Measurements from ENCODE around the gene SBF2.
"Not testable (repeated sequence)": the region's sequence is repeated elsewhere in the genome, so short reads cannot be mapped to it uniquely, and the experiment has no call there.

Gene SBF2

DNA sequence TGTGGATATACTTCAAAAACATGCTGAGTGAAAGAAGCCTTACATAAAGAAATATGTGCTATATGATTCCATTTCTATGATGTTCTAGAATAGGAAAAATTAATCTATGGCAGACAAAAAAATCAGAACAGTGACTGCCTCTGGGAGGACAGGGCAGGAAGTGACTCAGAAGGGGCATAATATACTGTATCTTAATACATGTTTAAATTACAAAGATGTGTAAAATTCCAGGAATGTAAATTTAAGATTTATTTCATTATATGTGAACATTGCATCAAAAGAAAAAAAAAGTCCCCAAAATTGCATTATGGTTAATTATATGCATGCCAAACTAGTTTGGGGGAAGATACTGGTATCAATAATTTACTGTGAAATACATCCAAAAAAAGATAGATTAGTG lies 32.2 kb downstream of the SBF2 start:
- DNase-seq, result no peak

DNA sequence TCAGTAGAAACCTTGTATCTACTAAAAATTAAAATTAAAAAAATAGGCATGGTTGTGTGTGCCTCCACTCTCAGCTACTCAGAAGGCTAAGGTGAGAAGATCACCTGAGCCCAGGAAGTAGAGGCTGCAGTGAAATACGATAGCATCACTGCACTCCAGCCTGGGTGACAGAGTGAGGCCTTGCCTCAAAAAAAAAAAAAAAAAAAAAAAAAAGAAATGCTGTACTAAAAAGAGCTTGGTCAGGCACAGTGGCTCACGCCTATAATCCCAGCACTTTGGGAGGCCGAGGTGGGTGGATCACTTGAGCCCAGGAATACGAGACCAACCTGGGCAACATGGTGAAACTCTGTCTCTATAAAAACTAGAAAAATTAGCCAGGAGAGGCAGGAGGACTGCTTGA lies 36.5 kb downstream of the SBF2 start:
- DNase-seq, result no peak

DNA sequence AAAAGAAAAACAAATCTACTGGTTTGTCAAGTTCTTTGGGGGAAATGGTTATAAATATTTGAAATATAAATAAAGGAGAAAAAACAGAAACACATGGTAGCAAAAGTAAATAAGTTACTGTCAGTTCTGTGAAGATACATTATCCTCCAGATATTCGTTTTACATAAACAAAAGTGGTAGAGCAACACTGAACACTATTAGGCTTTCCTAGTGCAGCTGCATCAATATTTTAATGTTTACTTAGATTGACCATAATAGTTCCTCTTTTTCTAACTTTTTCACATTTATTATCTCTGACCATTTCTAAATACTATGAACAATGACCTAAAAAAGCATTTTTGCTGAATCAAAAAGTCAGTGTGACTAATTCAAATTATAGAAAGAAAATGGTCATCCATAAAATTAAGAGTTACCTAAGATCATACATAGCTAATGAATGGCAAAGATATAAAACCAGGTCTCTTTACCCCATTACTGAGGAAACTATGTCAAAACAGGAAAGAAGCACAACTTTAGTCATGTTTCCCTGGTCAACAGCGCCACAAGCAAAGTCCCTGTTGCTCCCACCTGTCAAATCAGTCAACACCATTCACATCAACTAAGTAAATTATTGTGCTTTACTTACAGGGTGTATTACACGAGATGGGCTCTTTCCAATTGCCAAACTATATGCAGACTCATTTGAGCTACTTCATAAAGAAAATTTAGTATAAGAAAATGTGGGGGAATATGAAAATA lies 38.5 kb downstream of the SBF2 start:
- DNase-seq, result no peak

GRCh38 chr11:10249448-10250131 lies 44.4 kb downstream of the SBF2 start:
- not testable (repeated sequence) for DNase-seq

GRCh38 chr11:10247011-10247410 lies 47.0 kb downstream of the SBF2 start:
- no peak for DNase-seq

DNA sequence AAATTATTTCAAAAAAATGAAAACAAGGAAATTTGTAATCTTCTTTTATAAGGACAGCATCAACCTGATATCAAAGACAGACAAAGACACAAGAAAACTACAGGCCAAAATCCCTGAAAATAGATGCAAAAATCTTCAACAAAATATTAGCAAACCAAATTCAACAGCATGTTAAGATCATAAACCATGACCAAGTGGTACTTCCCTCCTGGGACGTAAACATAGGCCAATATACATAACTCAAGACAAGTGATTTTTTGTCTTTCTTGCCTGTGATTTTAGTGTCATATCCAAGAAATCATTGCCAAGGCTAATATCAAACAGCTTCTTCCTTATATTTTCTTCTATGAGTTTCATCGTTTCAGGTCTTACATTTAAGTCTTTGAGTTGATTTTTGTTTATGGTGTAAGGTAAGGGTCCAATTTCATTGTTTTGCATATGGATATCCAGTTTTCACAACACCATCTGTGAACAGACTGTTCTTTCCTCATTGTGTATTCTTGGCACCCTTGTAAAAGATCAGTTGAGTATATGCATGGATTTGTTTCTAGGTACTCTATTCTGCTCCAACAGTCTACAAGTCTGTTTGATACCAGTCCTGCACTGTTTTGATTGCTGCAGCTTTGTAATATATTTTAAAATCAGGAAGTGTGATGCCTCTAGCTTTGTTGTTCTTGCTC lies 50.0 kb downstream of the SBF2 start:
- no peak for DNase-seq

DNA sequence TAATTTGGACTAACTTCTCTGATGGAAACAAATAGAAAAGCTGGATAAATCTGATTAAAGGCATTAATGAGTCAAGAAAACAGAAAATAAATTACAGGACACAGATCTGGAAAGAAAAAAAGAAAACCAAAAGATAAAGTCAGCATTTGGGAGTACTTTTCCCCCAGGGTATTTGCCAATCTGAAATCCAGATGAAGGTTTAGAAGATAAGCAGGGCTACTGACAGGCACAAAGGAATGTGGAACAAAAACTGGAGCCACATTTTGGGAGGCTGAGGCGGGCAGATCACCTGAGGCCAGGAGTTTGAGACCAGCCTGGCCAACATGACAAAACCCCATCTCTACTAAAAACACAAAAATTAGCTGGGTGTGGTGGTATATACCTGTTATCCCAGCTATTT lies 57.2 kb downstream of the SBF2 start:
- no peak for DNase-seq

- no peak for DNase-seq
Observed at GRCh38 chr11:10233581-10233980, 60.4 kb downstream of the SBF2 start.

DNA sequence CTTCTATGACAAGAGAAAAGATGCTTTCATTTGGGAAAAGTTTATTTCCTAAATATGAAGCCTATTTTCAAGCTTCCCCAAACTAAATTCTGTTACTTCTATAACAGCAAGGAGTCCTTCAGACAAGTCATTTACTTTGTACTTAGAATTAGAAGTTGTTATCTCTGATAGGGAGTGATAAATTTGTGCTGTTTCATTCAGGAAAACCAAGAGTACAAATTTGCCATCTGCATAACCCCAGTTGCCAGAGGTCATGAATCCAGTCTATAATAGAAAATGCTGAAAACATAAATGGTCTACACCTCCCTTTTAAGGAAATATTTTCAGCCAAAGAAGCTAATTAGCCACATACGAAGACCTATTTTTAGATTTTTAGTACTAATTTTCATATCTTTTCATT lies 61.3 kb downstream of the SBF2 start:
- no peak for DNase-seq

DNA sequence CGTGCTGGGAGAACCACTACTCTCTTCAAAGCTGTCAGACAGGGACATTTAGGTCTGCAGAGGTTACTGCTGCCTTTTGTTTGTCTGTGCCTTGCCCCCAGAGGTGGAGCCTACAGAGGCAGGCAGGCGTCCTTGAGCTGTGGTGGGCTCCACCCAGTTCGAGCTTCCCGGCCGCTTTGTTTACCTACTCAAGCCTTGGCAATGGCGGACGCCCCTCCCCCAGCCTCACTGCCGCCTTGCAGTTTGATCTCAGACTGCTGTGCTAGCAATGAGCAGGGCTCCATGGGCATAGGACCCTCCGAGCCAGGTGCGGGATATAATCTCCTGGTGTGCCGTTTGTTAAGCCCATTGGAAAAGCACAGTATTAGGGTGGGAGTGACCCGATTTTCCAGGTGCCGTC lies 62.2 kb downstream of the SBF2 start:
- DNase-seq, result not testable (repeated sequence)

GRCh38 chr11:10225553-10225952 lies 68.5 kb downstream of the SBF2 start:
- DNase-seq, result no peak

GRCh38 chr11:10222399-10222798 lies 71.6 kb downstream of the SBF2 start:
- no peak for DNase-seq

- no peak for DNase-seq
Observed at GRCh38 chr11:10221342-10221741, 72.7 kb downstream of the SBF2 start.

- DNase-seq, result no peak
Observed at GRCh38 chr11:10211470-10211869, 82.5 kb downstream of the SBF2 start.

- no peak for DNase-seq
Observed at GRCh38 chr11:10209326-10209725, 84.7 kb downstream of the SBF2 start.

DNA sequence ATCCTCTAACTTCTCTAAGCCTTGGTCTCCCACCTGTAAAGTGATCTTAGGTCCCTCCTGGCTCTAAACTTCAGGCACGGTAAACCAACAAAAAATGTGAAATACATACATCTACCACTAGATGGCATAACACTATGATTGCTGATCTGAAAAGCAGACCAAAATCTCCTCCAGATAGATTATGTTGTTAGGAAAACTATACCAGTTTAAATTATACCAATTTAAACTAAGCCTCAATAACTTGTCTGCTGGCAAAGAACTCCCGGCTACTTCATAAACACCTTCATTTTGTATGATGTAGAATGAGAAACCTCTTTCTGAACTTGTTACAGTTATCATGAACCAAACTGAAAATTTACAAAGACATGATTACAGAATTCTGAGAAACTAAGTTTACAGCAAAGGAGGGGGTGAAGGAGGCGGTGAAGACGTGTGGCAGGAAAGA lies 85.9 kb downstream of the SBF2 start:
- no peak for DNase-seq

- no peak for DNase-seq
Observed at GRCh38 chr11:10205928-10206327, 88.1 kb downstream of the SBF2 start.

DNA sequence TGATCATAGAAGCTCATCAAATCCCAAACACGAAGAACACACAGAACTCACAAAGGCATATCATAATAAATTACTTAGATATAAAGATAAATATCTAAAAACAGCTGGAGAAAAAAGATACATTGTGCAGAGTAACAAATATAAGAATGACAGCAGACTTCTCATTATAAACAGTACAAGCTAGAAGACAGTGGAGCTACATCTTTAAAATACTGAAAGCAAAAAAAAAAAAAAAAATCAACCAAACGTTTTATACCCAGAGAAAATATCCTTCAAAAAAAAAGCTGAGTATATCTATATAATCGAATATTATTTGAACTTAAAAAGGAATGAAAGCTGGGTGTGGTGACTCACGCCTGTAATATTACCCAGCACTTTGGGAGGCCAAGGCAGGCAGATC lies 90.0 kb downstream of the SBF2 start:
- no peak for DNase-seq

DNA sequence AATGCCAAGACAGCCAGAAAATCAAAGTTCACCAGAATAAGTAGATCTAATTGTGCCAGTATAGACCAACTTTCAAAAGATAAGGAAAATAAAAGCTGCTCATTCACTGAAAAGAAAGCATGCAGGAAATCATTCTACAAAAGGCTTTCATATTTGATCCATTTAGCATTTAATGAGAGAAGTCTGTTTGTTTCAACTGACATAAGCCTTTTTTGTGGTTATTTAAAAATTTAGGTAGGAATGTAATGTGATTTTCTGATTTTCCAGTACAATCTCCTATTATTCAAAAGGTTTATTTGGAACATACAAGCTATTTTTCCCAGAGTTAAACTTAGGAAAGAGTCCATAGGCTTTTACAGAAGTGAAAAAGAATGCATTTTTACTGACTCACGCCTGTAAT lies 92.7 kb downstream of the SBF2 start:
- DNase-seq, result no peak

- no peak for DNase-seq
Observed at GRCh38 chr11:10197091-10197490, 96.9 kb downstream of the SBF2 start.

DNA sequence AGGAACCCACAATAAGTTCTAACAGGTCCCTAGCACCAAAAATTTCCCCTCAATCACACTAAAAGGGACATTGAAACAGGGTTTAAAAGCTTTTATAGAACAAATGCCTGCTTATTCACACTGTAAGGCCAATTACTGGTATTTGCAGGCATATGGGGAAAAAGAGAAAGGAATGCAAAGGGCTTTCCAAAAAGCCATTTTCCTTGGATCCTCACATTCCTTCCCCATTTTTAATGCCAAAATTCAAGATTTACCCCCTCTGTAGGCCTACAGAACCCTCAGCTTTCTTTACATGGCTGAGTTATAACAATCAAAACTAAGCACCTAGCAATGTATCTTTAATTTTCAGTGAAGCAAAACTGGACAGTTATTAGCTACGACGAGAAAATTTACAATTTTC lies 102.0 kb downstream of the SBF2 start:
- no peak for DNase-seq

DNA sequence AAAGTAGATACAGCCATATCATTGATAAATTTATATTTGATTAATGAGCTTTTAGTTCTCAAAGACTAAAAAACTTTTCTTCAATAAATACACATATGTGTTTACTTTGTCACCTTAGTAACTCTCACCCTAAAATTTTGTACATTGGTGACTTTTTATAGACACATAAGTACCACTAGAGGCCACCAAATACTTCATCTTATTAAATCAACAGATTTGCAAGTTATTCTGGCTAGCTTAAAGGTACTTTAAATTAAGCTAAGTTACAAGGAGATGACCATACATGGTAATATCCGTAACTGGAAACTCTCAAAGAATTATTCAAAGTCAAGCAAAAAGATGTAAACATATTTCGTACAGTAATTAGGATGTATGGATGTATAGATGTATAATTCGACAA lies 112.2 kb downstream of the SBF2 start:
- no peak for DNase-seq

DNA sequence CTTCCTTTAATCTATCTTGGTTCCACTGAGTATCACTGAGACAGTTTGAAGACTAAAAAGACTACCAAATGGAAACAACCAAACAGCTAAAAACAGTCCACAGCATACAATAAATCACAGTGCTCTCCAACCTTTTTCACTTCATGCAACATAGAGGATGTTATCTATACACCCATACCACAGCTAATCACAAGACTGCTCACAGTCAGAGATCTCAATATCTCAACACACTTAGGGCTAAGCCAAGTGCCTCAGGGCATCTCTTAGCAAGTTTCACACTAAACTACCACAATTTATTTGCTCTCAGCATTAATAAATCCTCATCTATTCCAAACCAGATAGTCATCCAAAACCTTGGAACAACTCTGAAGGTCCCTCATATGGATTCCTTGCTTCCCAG lies 129.4 kb downstream of the SBF2 start:
- DNase-seq, result no peak

- no peak for DNase-seq
Observed at GRCh38 chr11:10162222-10162621, 131.8 kb downstream of the SBF2 start.
